HG03103 (cell line): ENCODE data around the gene NPAS1.
"Not testable (repeated sequence)": the region's sequence is repeated elsewhere in the genome, so short reads cannot be mapped to it uniquely, and the experiment has no call there.

Experiments
- ATAC-seq: cut with Tn5 transposase; IDR thresholded peaks from one replicate; pipeline ENCODE4 v1.9.1; 2021; ENCODE audit warnings: low read depth; ENCODE audit not compliant: unreplicated experiment

The NPAS1 gene

DNA sequence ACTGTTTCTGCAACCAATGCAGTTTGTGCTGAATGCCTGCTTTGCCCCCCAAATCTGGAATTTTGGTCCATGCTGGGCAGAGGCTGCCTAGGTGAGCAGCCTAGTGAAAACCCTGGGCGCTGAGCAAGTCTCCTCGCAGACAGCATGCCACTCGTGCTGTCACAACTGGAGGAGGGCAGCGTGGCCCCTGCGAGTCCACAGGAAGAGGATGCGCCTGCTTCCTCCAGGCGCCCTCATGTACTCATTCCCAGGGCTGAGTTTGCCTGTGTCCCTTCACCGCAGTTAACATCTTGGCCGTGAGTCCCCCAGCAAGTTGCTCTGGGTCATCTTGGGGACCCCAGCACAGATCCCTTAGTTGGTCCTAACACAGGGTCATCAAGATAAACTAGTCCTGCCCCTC lies 55.0 kb downstream of the NPAS1 start:
- ATAC-seq: no peak

DNA sequence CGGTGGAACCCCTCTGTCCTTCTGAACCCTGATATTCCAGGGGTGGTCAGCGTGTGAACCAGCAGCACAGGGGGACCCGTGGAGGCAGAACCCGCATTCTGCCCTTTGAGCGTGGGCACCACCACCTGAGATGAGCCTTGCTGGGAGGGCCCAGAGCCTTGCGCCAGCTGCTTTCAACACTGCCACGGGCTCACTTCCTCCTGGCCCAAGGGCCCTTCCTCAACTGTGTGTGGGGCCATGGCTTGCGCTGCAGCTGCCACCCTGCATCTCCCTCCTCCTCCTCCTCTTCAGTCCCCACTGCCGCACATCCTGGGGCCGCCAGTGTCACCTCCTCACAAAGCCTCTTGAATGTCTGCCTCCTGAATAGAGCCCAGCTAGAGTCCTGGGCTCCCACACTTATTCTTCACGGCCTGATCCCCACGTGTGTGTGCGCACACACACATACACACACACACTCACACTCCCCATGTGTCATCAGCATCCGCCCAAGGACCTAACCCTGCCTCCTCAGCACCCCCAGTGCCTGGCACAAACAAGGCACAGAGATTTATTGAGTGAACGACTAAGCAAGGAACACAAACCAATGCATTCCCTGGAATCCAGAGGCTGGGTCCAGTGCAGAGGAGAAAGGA lies 55.7 kb downstream of the NPAS1 start:
- ATAC-seq: no peak

DNA sequence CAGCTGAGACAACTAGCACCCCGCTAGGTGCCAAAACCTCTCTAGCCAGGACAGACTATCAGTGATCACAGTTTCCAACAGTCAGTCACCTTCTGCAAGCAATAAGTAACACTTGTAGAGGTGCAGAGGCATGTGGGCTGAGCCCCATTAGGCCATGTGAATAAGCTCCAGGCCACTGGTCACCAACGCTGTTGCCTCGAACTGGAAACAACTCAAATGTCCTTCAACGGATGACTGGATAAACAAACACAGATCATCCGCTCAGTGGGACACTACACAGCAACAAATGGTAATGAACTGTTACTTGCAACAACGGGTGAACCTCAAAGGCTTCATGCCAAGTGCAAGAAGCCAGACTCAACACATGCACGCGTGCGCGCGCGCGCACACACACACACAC lies 56.3 kb downstream of the NPAS1 start:
- ATAC-seq: no peak

- not testable (repeated sequence) for ATAC-seq
Observed at GRCh38 chr19:47078351-47078750, 58.7 kb downstream of the NPAS1 start.

DNA sequence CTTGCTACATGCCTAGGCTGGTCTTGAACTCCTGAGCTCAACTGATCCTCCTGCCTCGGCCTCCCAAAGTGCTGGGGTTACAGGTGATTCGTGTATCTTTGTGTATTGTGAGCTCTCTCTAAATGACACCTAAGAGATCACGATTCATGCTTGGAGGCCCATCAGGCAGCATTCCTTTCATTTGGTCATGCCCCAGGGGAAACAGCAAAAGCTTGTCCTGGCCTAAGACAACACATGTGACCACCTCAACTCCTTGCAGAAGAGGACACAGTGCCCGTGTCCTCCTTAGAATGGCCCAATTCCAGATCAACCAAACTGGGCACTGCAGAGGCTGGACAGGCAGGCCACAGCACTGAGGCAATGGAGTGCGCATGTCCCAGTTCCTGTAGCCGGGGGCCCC lies 61.5 kb downstream of the NPAS1 start:
- no peak for ATAC-seq

GRCh38 chr19:47082493-47082892 lies 62.9 kb downstream of the NPAS1 start:
- no peak for ATAC-seq

GRCh38 chr19:47084879-47085439 lies 65.3 kb downstream of the NPAS1 start:
- ATAC-seq: no peak

GRCh38 chr19:47086280-47086679 lies 66.6 kb downstream of the NPAS1 start:
- ATAC-seq: no peak

DNA sequence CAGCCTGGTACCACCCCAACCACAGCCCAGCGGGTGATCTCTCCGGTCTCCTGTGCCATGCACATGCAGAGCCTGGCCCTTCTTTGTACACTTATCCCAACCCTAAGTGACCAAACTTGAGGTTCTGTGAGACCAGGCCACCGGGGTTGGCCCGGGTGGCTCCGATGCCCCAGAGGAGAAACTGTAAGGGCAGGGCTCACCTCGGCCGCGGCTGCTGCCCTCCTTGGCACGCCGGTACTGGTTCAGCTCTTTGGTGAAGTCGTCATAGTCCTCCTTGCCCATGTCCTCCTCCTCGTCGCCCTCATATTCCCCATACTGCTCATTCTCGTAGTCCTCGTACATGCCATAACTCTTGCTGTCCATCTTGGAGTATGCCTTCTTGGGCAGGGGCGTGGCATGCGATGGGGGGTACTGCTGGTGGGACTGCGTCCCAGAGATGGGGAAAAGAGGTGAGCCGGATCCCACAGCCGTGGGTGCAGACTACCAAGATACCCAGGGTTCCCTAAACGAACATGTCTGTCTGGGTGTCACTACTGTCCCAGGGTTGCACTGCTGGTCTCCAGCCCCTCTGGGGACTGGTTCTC lies 70.2 kb downstream of the NPAS1 start:
- ATAC-seq: no peak

DNA sequence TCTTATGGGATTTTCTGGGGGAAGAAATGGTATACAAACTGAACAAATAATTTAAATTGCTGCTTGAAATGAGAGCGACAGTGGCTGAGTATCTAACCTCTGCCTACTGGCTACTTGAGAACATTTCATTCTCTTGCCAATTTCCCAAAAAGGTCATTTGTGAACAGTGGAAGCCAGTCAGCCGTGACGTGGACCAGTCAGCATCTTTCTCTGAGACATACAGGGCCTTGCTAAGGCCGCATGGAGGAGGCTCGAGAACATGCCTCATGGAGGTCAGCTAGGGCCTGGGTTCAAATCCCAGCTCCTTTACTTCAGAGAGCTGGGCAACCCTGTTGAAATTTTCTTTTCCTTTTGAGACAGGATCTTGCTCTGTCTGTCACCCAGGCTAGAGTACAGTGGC lies 73.6 kb downstream of the NPAS1 start:
- no peak for ATAC-seq

DNA sequence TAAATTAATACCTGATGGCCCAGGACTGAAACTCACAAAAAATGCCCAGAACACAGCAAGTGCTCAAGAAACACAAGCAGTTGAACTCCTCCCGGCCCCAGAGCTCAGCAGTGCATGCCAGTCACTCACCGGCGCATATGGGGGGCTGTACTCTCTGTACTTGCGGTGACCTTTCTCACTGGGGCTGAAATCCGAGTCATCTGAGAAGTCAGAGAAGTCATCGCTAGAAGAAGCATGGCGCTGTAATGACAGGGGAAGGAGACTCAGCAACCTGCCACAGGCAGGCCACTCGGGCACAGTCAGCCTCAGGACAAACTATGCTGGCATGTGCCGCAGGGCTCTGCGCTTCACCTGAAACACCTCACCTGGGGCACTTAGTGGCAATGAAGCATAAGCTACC lies 74.2 kb downstream of the NPAS1 start:
- no peak for ATAC-seq

DNA sequence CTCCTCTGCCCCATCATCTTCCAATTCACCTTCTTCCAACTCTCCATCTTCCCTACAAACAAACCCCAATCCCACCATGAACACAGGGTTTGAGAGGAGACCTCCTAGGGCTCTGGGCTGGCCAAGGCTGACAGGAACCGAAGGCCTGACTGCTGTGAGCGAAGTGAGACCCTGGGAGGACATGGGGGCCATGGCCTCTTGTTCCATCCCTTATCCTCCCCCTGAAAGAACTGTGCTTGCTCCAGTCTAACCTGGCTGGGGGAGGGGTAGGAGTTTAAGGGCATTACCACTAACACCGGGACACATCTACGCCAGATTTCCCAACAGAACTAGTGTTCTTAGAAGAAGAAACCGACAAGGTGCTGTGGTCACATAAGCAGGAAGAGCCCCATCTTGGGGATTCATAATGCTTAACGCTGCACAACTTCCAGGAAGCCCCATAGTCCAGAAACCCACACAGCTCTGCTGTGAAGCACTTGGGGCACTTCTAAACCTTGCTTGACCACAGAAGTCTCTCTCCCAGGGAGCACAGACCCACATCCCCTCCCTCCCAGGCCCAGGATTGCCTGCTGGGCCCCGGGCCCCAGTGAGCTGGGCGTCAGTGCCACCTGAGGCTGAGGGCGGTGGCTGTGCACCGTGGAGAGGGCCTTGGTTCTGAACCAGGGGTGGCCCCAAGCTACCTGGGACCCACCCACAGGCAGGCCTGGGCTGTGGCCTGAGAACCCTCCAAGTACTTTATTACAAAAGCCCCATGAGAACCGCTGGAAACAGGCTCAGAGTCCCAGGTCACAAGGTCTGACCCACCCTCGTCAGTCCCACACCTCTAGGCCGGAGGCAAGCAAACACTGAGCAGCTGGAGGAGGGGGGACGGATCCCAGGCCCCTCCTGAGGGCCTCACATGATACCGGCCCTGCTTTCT lies 75.2 kb downstream of the NPAS1 start:
- no peak for ATAC-seq
